ENCODE results near the gene HOXA13.
A peak's percentile ranks its signal among the peaks of the same experiment; 100 is the strongest.

HOXA13 gene

GRCh38 chr7:27160145-27160545 lies 39.7 kb downstream of the HOXA13 start:
- peaks cover 32% of the 10 kb centered on the region for H3K36me3 Mint-ChIP-seq (ENCODE audit: low read depth)
- H3K4me3 Mint-ChIP-seq = peak overlapping the region; percentile 84 to 95 (median 86)
- no peaks in the 10 kb centered on the region for H3K9me3 Mint-ChIP-seq
- no peak for TF ChIP-seq CTCF (IDR thresholded peaks at IDR 0.05; ENCODE audit: unreplicated experiment in 3 of 3)
- H3K27me3 Mint-ChIP-seq (ENCODE audit: low read depth) = peaks cover 4% of the 10 kb centered on the region
- H3K4me1 Mint-ChIP-seq = peaks cover 29% of the 10 kb centered on the region
- peak overlapping the region; percentile 97 to 100 (median 99) for H3K27ac Mint-ChIP-seq

- peaks cover 32% of the 10 kb centered on the region for H3K36me3 Mint-ChIP-seq (ENCODE audit: low read depth)
- H3K9me3 Mint-ChIP-seq = no peaks in the 10 kb centered on the region
- H3K27ac Mint-ChIP-seq = peak overlapping the region; percentile 97 to 100 (median 99)
- TF ChIP-seq CTCF (IDR thresholded peaks at IDR 0.05; ENCODE audit: unreplicated experiment in 3 of 3) = no peak
- peak overlapping the region; percentile 84 to 95 (median 86) for H3K4me3 Mint-ChIP-seq
- H3K27me3 Mint-ChIP-seq (ENCODE audit: low read depth) = peaks cover 4% of the 10 kb centered on the region
- H3K4me1 Mint-ChIP-seq = peaks cover 34% of the 10 kb centered on the region
Observed at GRCh38 chr7:27159266-27160144, 40.4 kb downstream of the HOXA13 start.

GRCh38 chr7:27158436-27159265 lies 41.2 kb downstream of the HOXA13 start:
- Mint-ChIP-seq H3K4me1 (peaks cover 43% of the 10 kb centered on the region), H3K36me3 (ENCODE audit: low read depth) (peaks cover 32% of the 10 kb centered on the region), H3K27me3 (ENCODE audit: low read depth) (peaks cover 4% of the 10 kb centered on the region), H3K4me3 (peak overlapping the region; percentile 84 to 95 (median 86)), H3K27ac (peak overlapping the region; percentile 97 to 100 (median 99)), H3K9me3 (no peaks in the 10 kb centered on the region)
- TF ChIP-seq CTCF (IDR thresholded peaks at IDR 0.05; ENCODE audit: unreplicated experiment in 3 of 3) = no peak

- H3K27me3 Mint-ChIP-seq (ENCODE audit: low read depth) = peaks cover 4% of the 10 kb centered on the region
- TF ChIP-seq CTCF (IDR thresholded peaks at IDR 0.05; ENCODE audit: unreplicated experiment in 3 of 3) = no peak
- H3K4me1 Mint-ChIP-seq = peaks cover 49% of the 10 kb centered on the region
- peak overlapping the region; percentile 97 to 100 (median 99) for H3K27ac Mint-ChIP-seq
- peaks cover 26% of the 10 kb centered on the region for H3K36me3 Mint-ChIP-seq (ENCODE audit: low read depth)
- H3K4me3 Mint-ChIP-seq = peak overlapping the region; percentile 84 to 95 (median 86)
- H3K9me3 Mint-ChIP-seq = no peaks in the 10 kb centered on the region
Observed at GRCh38 chr7:27157702-27158431, 42.0 kb downstream of the HOXA13 start.

- Mint-ChIP-seq H3K27ac (peak overlapping the region; percentile 97 to 100 (median 99)), H3K27me3 (ENCODE audit: low read depth) (peaks cover 4% of the 10 kb centered on the region), H3K4me1 (peaks cover 50% of the 10 kb centered on the region), H3K4me3 (peak overlapping the region; percentile 84 to 95 (median 86)), H3K9me3 (no peaks in the 10 kb centered on the region), H3K36me3 (ENCODE audit: low read depth) (peaks cover 18% of the 10 kb centered on the region)
- TF ChIP-seq CTCF (IDR thresholded peaks at IDR 0.05; ENCODE audit: unreplicated experiment in 3 of 3) = no peak
Observed at GRCh38 chr7:27156916-27157701, 42.8 kb downstream of the HOXA13 start.

Data from nephron (organoid).